Suppressor macrophage treated with lipopolysaccharide for 4 hours (primary cell): Measurements from ENCODE around the gene SPATA4.
"Not testable (repeated sequence)": the region's sequence is repeated elsewhere in the genome, so short reads cannot be mapped to it uniquely, and the experiment has no call there.

ENCODE experiments used
- DNase-seq: peaks from one replicate; pipeline ENCODE4 v3.0.0-alpha.2; 2020

The SPATA4 gene

DNA sequence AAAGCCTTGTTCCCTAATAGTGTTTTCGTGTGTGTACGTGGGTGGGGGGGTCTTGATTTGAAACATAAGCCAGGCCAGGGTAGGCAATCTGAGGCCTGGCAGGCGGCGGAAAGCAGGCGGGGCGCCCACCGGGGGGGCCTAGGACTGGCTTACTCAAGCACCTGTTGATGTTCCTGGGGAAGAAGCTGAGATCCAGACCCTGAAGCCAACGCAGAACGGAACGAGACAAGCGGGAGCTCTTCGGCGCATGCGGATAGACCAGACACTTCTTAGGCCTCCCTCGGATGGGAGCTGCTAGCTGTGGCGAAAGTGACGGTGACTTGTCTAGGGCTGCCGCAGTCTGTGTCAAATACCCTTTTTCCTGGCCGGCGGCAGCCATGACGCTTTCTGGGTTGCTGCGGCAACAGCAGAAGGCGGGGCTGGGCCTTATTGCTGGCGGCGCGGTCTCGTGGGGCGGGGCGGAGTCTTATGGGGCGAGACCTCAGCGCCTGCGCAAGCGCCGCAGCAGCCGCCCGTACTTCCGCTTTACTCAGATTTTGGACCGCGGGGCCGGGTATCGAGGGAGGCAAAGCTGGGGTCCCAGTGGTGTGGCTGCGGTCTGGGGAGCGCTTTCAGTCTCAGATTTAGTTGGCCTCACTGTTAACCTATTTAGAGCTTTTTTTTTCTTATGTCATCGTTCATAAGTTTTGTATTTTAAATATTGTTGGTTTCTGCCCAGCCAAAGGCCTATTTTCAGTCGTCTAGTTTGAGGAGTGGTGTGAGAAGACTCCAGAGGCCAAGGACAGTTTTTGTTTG lies at the start of gene SPATA4:
Gene SPATA4 (minus strand): TSS at position 402 of the 795 bp plus-strand sequence. CDS start 23 bp downstream, at position 379.
- peak; percentile 96 for DNase-seq

DNA sequence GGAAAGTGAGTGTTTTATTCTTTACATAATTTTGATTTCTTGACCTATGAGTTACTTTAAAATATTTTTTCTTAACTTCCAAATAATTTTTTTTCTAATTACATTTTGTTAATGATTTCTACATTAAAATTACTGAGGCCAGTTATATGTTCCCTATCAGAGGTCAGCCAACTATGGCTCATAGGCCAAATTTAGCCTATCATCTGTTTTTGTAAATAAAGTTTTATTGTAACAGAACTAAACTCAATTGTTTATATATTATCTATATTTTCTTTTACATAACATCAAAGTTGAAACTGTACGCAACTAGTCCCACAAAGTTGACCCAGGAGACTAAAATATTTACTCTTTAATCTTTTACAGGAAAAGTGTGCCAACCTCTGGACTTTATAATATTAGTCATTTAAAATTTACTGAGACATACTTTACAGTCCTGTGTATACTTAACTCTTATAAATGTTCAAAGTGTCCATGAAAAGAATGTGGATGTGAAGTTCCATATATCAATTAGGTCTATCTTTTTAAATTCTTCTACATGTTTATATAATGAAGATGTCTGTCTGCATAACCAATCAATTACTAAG lies 47.5 kb upstream of the SPATA4 start:
- no peak for DNase-seq

- DNase-seq, result no peak
Observed at GRCh38 chr4:176241703-176242102, 46.3 kb upstream of the SPATA4 start.

DNA sequence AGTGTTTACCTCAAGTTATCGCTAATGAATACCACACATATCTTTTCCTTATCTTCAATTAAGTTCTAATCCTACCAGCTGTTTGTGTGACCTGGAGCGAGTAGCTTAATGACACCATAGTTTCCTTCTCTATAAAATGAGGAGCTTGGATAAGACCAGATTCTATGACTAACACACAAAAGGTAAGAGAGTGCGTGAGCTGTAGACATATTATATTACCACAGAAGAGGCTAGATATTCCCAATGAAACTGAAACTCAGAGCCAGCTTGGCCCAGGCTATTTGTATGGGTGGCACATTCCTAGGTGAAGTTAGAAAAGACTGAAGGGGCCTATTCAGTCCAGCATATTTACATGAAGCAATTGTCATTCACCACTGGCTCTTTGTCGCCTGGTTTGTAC lies 43.4 kb upstream of the SPATA4 start:
- no peak for DNase-seq

DNA sequence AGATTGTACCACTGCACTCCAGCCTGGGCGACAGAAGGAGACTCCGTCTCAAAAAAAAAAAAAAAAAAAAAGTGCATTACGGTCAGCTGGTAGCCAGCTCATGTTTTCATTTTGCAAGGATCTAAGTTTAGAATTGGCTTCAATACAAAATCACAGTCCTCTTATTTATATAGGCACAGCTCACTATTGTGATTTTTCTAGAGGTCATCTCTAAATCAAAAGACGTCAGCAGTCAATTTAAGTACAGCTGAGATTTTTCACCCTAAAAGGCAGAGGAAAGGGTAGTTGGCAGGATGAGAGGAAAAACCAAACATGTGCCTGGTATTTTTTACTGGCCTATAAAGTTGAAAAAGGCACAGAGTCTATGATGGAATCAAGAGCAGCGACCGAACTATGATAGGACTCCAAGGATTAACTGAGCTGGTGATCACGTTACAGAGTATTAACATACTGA lies 42.8 kb upstream of the SPATA4 start:
- no peak for DNase-seq

- DNase-seq, result no peak
Observed at GRCh38 chr4:176236946-176237345, 41.6 kb upstream of the SPATA4 start.

- no peak for DNase-seq
Observed at GRCh38 chr4:176230836-176231235, 35.5 kb upstream of the SPATA4 start.

GRCh38 chr4:176229645-176230044 lies 34.3 kb upstream of the SPATA4 start:
- no peak for DNase-seq

- no peak for DNase-seq
Observed at GRCh38 chr4:176226736-176227135, 31.4 kb upstream of the SPATA4 start.

- DNase-seq, result no peak
Observed at GRCh38 chr4:176223561-176223960, 28.2 kb upstream of the SPATA4 start.

- no peak for DNase-seq
Observed at GRCh38 chr4:176222149-176222548, 26.8 kb upstream of the SPATA4 start.

- no peak for DNase-seq
Observed at GRCh38 chr4:176217510-176217909, 22.1 kb upstream of the SPATA4 start.

DNA sequence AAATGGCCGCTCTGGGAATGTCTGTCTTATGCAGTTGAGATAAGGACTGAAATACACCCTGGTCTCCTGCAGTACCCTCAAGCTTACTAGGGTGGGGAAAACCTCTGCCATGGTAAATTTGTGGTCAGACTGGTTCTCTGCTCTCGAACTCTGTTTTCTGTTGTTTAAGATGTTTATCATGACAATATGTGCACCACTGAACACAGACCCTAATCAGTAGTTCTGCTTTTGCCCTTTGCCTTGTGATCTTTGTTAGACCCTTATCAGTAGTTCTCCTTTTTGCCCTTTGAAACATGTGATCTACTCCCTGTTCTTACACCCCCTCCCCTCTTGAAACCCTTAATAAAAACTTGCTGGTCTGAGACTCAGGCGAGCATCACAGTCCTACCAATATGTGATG lies 17.0 kb upstream of the SPATA4 start:
- not testable (repeated sequence) for DNase-seq

GRCh38 chr4:176210579-176211296 lies 15.4 kb upstream of the SPATA4 start:
- no peak for DNase-seq

DNA sequence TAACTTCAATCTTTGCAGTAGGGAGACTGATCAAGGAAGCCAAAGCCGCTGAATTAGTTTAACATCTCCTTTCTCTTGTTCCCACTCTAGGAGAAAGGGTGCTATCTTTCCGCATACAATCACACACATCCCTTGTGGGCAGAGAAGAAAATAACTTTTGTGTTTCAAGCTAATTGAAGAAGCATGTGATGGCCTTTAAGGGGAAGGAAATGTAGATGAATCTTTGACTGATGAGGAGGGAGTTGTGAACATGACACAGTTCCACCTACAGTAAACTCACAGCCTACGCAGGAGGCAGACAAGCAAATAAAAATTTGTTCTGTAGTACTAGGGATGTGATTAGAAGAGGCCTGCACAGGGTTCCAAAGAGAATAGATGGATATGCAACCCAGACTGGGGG lies 14.7 kb upstream of the SPATA4 start:
- DNase-seq, result no peak

DNA sequence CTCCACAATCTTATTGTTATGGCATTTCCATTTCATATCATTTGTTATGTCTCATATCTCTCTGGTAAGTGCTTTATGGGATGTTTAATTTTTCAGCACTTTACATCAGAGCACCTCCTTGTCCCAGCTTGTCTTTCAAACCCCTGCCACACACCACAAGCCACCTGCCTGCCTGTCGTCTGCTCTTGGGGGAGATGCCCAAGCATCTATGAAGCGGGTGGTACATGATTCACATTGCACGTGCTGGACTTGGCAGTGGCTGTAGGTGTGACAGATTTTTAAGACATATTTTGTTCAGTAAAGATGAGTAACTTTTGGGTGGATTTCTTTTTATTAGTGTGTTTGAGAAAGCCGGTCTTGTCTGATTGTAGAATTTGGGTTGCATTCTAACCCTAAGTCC lies 14.2 kb upstream of the SPATA4 start:
- DNase-seq, result no peak

DNA sequence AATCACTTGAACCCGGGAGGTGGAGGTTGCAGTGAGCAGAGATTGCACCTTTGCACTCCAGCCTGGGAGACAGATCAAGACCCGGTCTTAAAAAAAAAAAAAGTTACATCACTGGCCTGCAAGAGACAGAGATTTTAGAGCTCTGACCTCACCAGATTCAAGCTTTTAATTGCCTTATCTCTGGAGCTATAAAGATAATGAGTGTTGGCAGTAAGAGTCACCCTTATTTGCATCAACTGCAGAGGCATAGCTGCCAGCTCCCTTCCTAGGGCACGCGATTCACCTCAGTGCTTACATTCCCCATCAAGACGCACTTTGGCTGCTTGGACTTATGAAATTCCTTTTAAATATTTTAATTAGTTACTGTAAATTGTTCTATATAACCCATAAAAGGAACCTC lies 12.5 kb upstream of the SPATA4 start:
- DNase-seq, result no peak

GRCh38 chr4:176205299-176205698 lies 9.9 kb upstream of the SPATA4 start:
- DNase-seq, result no peak

DNA sequence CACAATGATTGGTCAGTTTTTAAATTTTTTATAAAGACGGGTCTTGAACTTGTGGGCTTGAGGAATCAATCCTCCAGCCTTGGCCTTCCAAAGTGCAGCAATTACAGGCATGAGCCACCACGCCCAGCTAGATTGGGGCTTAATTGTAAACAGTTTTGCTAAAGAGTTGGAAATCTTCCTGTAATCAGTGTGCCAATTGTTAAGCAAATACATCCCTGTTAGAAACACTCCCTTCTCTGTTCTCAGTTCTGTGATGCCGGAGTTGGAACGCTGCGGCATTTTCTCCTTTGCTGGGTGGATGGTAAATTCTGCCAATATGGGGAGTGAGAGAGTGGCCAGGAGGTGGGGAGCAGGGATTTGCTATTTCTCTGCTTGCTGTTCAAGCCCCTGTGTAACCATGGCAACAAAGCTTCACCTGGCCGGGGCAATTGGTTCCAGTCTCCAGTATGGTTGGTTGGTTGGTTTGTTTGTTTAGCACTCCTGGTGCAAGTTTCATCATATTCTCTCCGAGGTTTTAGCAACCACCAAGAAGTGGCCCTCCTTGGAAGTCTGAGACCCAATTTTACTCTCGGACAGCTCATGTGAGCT lies 3.0 kb upstream of the SPATA4 start:
- no peak for DNase-seq

DNA sequence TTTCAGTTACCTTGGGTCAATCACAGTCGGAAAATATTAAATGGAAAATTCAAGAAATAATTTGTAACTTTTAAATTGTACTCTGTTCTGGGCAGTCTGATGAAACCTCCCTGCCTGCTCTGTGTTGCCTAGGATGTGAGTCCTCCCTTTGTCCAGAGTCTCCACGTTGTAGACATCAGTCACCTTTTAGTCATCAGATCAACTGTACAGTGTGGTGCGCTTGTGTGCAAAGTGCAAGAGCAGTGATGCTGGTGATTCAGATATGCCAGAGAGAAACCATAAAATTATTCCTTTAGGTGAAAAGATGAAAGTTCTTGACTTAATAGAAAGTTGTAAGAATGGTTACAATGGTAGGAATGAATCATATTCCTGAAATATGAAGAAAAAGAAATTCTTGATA lies 1.4 kb downstream of the SPATA4 start:
- no peak for DNase-seq

GRCh38 chr4:176193126-176193525 lies 2.3 kb downstream of the SPATA4 start:
- no peak for DNase-seq

- DNase-seq, result no peak
Observed at GRCh38 chr4:176191974-176192373, 3.4 kb downstream of the SPATA4 start.
